ENCODE measurements around the gene VAV2.

GRCh38 chr9:133797406-133798105 lies 194.6 kb downstream of the VAV2 start:
- no peak for TF ChIP-seq CTCF (IDR thresholded peaks at IDR 0.05)
- no peak for TF ChIP-seq ZFX (IDR thresholded peaks at IDR 0.05; ENCODE audit: borderline replicate concordance)
